ENCODE measurements around the gene NIPBL.
"Not testable (repeated sequence)": the region's sequence is repeated elsewhere in the genome, so short reads cannot be mapped to it uniquely, and the experiment has no call there.

The NIPBL gene

DNA sequence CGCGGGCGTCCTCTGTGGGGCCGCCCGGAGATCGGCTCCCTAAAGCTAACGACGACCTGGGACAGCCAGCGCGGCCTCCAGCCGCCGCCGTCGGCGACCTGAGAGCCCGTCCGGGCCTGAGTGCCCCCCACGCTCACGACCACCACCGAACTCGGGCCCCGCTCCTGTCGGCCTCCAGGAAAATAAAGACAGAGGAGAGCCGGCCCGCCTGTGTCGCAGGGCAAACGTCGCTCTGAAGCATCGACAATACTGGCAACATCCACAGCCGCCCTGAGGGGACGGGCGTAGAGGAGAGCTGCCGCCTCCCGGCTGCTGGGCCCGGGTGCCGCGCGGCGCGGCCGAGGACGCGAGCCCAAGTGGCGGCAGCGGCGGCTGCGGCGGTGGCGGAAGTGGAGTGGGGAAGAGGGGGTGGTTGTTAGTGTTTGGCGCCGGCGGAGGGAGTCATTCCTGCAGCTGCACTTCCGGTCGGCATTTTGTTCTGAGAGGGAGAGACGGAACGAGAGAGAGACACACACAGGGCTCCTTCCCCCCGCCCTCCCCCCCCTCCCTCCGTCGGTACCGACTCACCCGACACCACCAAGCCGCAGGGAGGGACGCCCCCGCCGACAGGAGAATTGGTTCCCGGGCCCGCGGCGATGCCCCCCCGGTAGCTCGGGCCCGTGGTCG is at the start of gene NIPBL:
NIPBL (plus strand) TSS at position 471 of the 666 bp plus-strand sequence. CDS start 76,928 bp downstream, outside the sequence.
- DNase-seq (ENCODE audit: low read depth in 3 of 3): peak; percentile 65 to 80 (median 74)

DNA sequence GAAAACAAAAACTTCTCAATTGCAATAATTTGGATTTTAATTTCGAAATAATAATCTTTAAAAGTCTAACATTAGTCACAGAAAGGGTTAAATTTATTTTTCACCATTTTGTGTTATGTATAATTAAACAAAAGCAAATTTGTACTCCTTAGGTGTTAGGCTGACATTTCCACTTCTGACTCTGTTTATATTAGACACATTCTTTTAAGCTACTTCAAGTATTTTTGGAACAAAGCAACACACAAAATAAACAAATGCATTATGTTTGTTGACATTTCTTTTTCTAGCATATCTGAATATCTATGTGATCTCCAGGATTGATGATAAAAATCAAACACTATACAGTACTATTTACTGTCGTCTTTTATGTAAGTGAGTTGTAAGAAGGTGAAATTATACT is 44.3 kb upstream of the NIPBL start:
- DNase-seq (ENCODE audit: low read depth in 3 of 3): no peak

DNA sequence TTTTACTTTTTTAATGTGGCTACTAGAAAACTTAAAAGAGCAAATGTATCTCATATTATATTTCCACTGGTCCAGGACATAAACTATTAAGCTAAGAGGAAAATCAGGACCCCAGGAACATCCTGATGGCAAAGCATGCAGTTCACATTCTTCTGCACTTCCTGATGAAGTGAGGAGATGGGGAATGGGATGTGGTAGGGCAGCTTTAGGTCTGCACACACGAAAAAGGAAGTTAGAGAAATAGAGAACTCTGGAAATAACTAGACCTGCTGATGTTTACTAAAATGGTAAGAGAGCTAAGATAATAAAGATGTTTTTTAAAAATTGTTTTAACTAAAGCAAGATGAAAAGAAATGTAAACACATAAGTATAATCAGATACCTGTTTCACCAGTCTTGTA is 39.7 kb upstream of the NIPBL start:
- no peak for DNase-seq (ENCODE audit: low read depth in 3 of 3)

GRCh38 chr5:36839489-36840476 is 36.8 kb upstream of the NIPBL start:
- DNase-seq (ENCODE audit: low read depth in 3 of 3): no peak

- no peak for DNase-seq (ENCODE audit: low read depth in 3 of 3)
Measured at GRCh38 chr5:36841677-36842076, 34.9 kb upstream of the NIPBL start.

DNA sequence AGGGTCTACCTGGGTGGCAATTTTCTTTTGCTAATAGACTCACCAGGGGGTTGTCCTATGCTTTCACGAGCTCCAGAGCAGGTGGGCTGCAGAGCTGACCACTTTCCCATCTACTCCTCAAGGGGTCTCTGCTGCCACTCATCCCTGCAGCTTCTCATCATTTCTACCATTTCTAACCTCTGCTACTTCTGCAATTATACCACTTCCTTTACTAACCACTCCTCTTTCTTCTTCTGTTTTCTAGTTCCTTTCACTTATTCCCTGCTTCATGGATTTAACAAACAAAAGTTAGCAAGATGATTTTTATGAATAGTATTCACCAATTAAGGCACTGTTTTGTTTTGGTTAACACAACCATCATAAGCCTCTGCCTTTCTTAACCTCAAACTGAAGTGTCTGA is 34.5 kb upstream of the NIPBL start:
- DNase-seq (ENCODE audit: low read depth in 3 of 3): no peak

- no peak for DNase-seq (ENCODE audit: low read depth in 3 of 3)
Measured at GRCh38 chr5:36844305-36844704, 32.3 kb upstream of the NIPBL start.

- DNase-seq (ENCODE audit: low read depth in 3 of 3): not testable (repeated sequence)
Measured at GRCh38 chr5:36848545-36848944, 28.0 kb upstream of the NIPBL start.

- DNase-seq (ENCODE audit: low read depth in 3 of 3): not testable (repeated sequence)
Measured at GRCh38 chr5:36852903-36853302, 23.7 kb upstream of the NIPBL start.

DNA sequence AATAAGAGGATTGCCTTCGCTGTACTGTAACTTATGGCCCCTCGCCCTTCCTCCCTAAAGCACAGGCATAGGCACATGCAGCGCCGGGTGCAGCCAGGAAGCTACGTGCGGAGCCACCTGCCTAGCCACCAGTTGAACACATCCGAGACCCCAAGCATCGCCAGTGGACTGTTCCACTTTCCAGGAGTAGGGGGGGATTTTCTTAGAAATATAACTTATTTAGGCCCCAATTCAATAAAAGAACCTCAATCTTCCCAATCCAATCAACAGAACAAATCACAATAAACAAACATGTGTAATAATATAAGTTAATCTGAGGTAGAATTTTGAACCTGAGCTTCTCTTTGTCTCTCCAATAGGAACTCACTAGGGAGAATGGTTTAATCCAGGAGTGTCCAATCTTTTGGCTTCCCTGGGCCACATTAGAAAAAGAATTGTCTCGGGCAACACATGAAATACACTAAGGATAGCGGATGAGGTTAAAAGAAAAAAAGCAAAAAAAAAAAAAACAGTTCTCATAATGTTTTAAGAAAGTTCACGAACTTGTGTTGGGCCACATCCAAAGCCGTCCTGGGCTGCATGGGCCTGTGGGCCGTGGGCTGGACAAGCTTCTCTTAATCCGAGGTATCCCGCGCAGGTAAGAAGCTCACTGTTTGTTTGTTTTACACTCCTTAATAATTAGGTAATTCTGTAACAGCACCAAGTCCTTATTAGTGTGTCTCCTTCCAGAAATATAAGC is 22.0 kb upstream of the NIPBL start:
- no peak for DNase-seq (ENCODE audit: low read depth in 3 of 3)

DNA sequence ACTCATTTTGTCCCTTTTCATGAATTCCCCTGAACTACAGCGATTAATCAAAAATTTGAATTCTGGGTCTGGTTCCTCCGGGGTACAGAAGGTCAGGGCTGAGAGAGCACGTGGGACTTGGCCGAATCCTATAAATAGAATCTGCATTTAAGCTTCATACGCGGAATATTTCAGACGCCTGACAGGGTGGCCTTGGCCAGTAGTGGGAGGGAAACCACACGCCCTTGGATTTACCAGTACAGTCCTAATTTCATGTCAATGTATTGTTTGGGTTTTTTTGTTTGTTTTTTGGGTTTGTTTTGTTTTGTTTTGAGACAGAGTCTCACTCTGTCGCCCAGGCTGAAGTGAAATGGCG is 21.5 kb upstream of the NIPBL start:
- no peak for DNase-seq (ENCODE audit: low read depth in 3 of 3)

GRCh38 chr5:36861871-36862270 is 14.7 kb upstream of the NIPBL start:
- no peak for DNase-seq (ENCODE audit: low read depth in 3 of 3)

GRCh38 chr5:36870399-36871040 is 6.0 kb upstream of the NIPBL start:
- no peak for DNase-seq (ENCODE audit: low read depth in 3 of 3)

DNA sequence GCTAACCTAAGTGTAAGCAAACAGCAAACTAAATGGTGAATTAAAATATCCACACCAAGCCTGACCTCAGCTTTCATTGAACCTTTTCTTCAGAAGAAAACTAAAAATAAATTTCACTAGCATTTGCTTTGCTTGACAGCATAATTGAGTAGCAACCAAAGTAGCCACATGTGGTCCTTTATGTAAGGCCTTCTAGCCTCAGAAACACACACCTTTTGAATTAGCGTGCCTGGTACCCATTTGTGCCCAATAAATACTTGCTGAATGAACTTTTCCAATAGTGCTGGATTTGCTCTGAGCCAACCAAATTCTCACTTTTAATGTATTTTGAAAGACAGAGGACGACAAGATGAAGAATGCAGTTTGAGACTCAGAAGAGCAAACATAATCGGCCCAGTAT is 2.1 kb upstream of the NIPBL start:
- DNase-seq (ENCODE audit: low read depth in 3 of 3): no peak

GRCh38 chr5:36875051-36875789 is 1.3 kb upstream of the NIPBL start:
- peak in 2 of 3 experiments; percentile 18 to 27 for DNase-seq (ENCODE audit: low read depth in 3 of 3)

GRCh38 chr5:36875790-36876298 is 725 bp upstream of the NIPBL start:
- DNase-seq (ENCODE audit: low read depth in 3 of 3): peak; percentile 44 to 54 (median 50)

GRCh38 chr5:36876965-36877666 is 547 bp downstream of the NIPBL start:
- peak; percentile 22 to 42 (median 25) for DNase-seq (ENCODE audit: low read depth in 3 of 3)

DNA sequence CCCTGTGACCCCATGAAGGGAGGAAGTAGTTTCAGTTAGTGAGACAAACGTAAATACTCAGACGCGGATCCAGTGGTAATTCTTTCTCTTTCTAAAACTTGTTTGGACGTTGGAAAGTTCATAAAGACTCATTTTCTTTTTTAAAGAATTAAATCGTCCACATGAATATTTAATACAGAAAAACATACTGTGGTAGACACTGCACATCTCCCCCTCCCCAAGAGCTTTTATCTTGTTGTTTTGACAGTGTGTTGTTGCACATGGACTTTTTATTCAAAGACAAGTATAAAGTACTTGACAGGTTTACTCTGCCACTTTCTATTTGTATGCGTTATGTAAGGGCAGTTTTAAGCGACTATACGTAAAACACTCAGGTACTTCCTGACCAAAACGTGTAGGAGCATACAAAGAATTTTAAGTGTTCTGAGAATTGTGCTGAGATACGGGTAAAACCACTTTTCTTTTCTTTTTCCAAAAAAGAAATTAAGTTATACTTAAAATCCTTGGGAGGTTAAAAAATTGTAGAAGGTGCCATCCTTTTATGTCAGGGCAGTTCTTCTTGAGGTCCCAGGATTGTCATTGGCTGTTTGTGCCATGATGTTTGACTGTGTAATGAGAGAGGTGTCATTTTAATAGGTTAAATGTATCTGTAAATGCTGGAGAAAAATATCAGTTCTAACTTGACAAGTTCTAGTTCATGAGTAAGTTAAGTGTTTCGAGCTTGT is 1.3 kb downstream of the NIPBL start:
- no peak for DNase-seq (ENCODE audit: low read depth in 3 of 3)

- no peak for DNase-seq (ENCODE audit: low read depth in 3 of 3)
Measured at GRCh38 chr5:36878392-36879082, 2.0 kb downstream of the NIPBL start.

Measured in stimulated activated CD4-positive, alpha-beta T cell treated with anti-CD3 and anti-CD28 coated beads, TNF-alpha, amount 100 ng/mL, for 4 hours (primary cell).